LNCaP clone FGC (cell line): ENCODE measurements around the gene PI4K2A.
"Not testable (repeated sequence)": the region's sequence is repeated elsewhere in the genome, so short reads cannot be mapped to it uniquely, and the experiment has no call there.

Experiments used
- DNase-seq: peaks from one replicate; pipeline ENCODE4 v3.0.0-alpha.2; 2011; ENCODE audit warnings: low read depth
- H3K4me3 ChIP-seq: 2 replicates; pipeline ENCODE4 v1.5.1; 2011; ENCODE audit warnings: mild to moderate bottlenecking, low read depth, low read length, control low read depth
- CTCF ChIP-seq: IDR thresholded peaks from 2 replicates; pipeline ENCODE4 v1.5.1; 2012; ENCODE audit warnings: mild to moderate bottlenecking; ENCODE audit not compliant: control insufficient read depth, insufficient read depth; ENCODE audit errors: extremely low read depth

The PI4K2A gene

DNA sequence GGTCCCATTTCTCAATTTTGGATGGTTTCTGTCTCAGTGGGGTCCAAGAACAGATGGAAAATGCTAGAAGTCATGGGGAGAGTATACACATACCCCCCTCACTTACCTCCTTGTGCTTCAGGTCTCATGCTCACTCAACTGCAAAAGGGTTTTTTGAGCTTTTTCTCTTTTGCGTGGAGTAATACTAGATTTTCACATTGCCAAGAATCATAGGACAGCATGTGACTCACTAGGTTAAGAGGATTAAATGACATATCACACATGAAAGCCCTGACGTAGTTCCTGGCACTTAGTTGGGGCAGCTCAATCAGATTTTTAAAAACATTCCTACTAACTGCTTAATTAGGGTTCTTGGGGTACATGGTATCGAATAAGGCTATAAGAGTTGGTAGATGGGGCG is 4.5 kb downstream of the PI4K2A start:
- no peak overlapping the region for H3K4me3 ChIP-seq
- no peak for DNase-seq
- no peak for TF ChIP-seq CTCF

- TF ChIP-seq CTCF: no peak
- no peak overlapping the region for H3K4me3 ChIP-seq
- DNase-seq: no peak
Observed at GRCh38 chr10:97647556-97647955, 7.1 kb downstream of the PI4K2A start.

GRCh38 chr10:97648562-97649404 is 8.3 kb downstream of the PI4K2A start:
- DNase-seq: no peak
- no peak for TF ChIP-seq CTCF
- no peak overlapping the region for H3K4me3 ChIP-seq

- DNase-seq, H3K4me3 ChIP-seq: not testable (repeated sequence)
Observed at GRCh38 chr10:97649405-97649750, 8.9 kb downstream of the PI4K2A start.

DNA sequence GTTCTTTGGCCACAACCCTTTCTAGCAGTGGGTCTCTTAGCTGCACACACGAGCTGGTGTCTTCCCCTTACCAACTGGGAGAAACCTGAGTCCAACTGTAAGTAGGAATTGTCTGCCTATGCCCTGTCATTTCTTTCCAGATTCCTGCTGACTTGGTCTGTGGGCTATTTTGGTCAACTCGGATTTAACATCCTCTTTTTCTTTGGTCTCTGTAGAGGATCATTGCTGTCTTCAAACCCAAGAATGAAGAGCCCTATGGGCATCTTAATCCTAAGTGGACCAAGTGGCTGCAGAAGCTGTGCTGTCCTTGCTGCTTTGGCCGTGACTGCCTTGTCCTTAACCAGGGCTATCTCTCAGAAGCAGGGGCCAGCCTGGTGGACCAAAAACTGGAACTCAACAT is 10.3 kb downstream of the PI4K2A start:
- no peak for TF ChIP-seq CTCF
- no peak for DNase-seq
- no peak overlapping the region for H3K4me3 ChIP-seq

GRCh38 chr10:97651773-97652172 is 11.3 kb downstream of the PI4K2A start:
- no peak for DNase-seq
- TF ChIP-seq CTCF: no peak
- no peak overlapping the region for H3K4me3 ChIP-seq

DNA sequence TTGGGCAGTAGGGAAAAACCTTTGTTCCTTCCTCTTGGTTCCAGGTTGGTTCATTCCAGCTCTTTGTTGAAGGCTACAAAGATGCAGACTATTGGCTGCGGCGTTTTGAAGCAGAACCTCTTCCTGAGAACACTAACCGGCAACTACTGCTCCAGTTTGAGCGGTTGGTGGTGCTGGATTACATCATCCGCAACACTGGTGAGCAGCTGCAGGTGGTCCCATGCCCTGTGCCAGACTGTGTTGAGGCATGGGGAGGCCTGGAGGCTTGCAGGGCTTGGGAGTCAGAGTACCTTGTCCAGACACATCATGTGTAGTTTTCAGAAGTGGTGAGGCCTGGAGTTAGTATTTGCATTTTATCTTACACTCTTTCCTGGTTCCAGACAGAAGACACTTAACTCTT is 16.3 kb downstream of the PI4K2A start:
- no peak for DNase-seq
- TF ChIP-seq CTCF: no peak

More for the DNA sequence above, 16.3 kb downstream of the PI4K2A start:
- H3K4me3 ChIP-seq: no peak overlapping the region
